Endothelial cell of umbilical vein (primary cell): ENCODE data around the gene CALY.

Experiments used
- EZH2 ChIP-seq: IDR thresholded peaks from 2 replicates; pipeline ENCODE4 v1.6.1; 2012; ENCODE audit warnings: borderline replicate concordance, low read depth, mild to moderate bottlenecking, moderate library complexity, low read length, inconsistent platforms; ENCODE audit not compliant: severe bottlenecking
- JUN ChIP-seq: IDR thresholded peaks from 2 replicates; pipeline ENCODE4 v1.6.1; 2011; ENCODE audit warnings: borderline replicate concordance, low read depth; ENCODE audit not compliant: insufficient read length, insufficient read depth
- POLR2A ChIP-seq: IDR thresholded peaks from 2 replicates; pipeline ENCODE4 v1.6.1; 2012; ENCODE audit warnings: low read depth, mild to moderate bottlenecking, control low read depth, low read length
- TF ChIP-seq, protein P1 (sequence below), 2 donors: IDR thresholded peaks; 1 replicate in 1 of 2; 2 replicates in 1 of 2; pipeline ENCODE4 v1.5.1; 2011; ENCODE audit warnings: low read length in 2 of 2, mild to moderate bottlenecking in 2 of 2, moderate library complexity in 2 of 2, control low read depth in 1 of 2, inconsistent platforms in 1 of 2, low read depth in 1 of 2; ENCODE audit not compliant: insufficient read depth in 1 of 2; ENCODE audit errors: extremely low read depth in 1 of 2

DNA sequence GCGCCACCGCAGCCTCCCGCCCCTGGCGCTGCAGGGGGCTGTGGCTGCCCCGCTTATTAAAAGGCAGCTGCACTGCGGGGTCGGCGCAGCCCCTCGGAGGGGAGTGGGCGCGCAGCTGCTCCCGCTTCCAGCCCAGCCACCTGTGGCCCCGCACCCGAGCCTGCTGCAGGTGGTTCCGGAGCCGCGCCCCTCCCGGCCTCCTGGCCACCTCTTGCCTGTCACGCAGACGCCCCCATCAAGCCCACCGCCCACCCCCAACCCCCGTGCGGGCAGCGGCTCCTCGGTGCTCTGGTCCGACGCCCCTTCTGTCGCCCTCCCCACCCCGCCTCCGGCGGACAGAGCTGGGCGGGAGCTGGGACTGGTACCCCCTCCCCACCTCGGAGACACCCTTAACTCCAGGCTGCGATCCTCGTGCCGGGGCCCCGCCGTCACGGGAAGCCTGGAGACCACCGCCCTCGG, 549 bp downstream of the CALY start:
- TF ChIP-seq, protein P1, sequence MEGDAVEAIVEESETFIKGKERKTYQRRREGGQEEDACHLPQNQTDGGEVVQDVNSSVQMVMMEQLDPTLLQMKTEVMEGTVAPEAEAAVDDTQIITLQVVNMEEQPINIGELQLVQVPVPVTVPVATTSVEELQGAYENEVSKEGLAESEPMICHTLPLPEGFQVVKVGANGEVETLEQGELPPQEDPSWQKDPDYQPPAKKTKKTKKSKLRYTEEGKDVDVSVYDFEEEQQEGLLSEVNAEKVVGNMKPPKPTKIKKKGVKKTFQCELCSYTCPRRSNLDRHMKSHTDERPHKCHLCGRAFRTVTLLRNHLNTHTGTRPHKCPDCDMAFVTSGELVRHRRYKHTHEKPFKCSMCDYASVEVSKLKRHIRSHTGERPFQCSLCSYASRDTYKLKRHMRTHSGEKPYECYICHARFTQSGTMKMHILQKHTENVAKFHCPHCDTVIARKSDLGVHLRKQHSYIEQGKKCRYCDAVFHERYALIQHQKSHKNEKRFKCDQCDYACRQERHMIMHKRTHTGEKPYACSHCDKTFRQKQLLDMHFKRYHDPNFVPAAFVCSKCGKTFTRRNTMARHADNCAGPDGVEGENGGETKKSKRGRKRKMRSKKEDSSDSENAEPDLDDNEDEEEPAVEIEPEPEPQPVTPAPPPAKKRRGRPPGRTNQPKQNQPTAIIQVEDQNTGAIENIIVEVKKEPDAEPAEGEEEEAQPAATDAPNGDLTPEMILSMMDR (IDR thresholded peaks at IDR 0.05; ENCODE audit: extremely low read depth in 1 of 2, insufficient read depth in 1 of 2, low read depth in 1 of 2, low read length in 2 of 2): no peak
- TF ChIP-seq EZH2 (no peak), POLR2A (no peak), JUN (no peak)
